ENCODE data around the gene WDR87. TPM values are rescaled to one million over a fixed set of nuclear protein-coding genes. Genes with fewer than 3 reads are reported as not detected.

Gene WDR87
- total RNA-seq, result under 0.01 TPM in 1 of 2 replicates, not detected in the other

DNA sequence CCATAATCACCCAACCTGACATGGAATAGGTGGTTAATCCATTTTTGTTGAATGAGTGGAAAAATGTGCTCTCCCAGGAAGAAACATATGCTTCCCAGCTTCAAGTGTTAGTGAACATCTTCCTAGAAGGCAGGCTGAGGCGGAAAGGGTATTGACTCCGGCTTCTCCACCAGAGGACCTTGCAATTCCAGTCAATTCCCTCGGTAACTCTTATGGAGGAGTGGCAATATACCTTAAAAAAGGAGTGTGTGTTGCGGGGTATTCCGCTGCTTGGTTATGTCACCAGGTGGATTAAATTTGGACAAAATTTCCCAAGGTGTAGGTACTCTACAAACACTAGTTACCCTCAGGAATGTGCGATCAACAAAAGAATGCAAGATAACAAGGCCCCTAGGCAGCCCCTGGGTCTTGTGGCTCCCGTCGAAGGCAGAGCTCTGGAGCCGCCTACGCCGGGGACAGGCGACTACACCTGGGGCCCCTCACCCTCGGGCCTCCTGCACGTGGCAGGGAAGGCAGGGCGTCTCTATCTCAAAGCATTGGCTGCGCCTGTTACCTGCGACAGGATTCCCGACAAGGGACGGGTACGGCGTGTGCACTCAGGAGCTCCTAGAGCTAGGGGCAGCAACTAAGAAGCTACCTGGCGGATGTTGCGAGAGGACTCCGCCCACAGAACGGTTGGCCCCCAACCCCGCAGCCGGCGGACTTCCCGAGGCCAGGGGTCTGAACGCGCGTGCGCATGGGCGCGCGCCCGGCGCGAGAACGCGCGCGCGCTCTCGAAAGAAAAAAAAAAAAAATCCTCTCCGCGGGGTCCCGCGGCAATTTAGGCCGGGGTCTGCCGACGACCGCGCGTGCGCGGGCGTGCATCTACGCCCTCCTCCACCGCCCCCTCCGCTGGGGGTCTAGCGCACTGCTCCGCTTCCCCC is at the start of gene WDR87:
Gene WDR87, minus strand, starts transcription at position 649 of the 923 bp plus-strand sequence. CDS start 8,355 bp downstream, outside the sequence.

DNA sequence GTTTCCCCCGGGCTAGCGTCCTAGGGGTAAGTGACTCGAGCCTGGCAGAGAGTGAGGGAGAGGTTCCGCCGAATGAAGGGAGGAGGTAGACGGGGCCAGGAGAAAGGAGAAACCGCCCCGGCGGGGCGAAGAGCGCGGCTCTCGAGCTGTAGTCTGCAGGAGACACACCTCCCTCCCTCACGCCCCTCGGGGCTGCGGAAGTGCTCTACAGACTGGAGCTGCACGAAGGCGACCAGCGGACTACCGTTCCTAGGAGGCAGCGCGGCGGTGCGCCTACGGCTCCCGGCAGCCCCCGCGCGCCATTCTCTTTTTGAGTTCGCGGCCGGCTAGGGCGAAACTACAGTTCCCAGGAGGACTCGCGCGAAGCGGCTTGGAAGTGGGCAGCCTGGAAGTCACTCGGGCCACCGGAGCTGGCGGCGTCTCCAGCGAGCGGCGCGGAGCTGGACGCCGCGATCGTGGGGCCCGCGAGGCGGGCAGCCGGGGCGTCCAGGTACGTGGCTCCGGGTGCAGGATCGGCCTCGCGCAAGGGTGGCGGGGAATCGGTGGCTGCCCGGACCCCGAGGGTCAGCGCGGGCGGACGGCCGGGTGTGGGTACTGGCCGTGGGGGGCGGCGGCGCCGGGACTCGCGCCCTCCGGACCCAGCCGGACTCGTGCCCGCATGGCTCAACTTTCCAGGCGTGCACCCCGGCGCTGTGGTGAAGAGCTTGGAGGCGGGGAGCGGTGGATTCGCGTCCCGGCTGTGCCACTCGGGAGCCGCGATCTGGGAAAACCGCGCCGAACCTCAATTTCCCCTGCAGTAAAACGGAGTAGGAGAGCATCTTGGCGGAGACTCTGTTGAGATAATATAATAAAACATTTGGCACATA is 708 bp upstream of the WDR87 start, which contains the start of gene SIPA1L3:
Gene SIPA1L3, plus strand, starts transcription at position 340 of the 866 bp plus-strand sequence. CDS start 174,358 bp downstream, outside the sequence.

Other genes starting within 250 kb of the WDR87 start
- gene ZNF607, start 186.8 kb downstream of the WDR87 start, total RNA-seq, result 3.4 and 3.7 TPM in 2 replicates
- 7.9 and 22.9 TPM in 2 replicates for gene ZNF573, start 127.0 kb downstream of the WDR87 start, total RNA-seq
- gene SIPA1L3, start 614 bp upstream of the WDR87 start, total RNA-seq, result 12.7 and 14.0 TPM in 2 replicates